Liver (tissue), 9 donors: ENCODE results near the gene NMBR. TPM values are rescaled to one million over a fixed set of nuclear protein-coding genes. Genes with fewer than 3 reads are reported as not detected.

ENCODE experiments used
- DNase-seq: peaks from one replicate; pipeline ENCODE4 v3.0.0-alpha.2; 2017; ENCODE audit warnings: low spot score
- H3K27ac ChIP-seq, 2 donors: one replicate each; pipeline ENCODE4 v1.7.0; 2013; ENCODE audit warnings: inconsistent platforms in 2 of 2, low read length in 2 of 2, control low read depth in 1 of 2, low read depth in 1 of 2, mild to moderate bottlenecking in 1 of 2
- H3K27me3 ChIP-seq, 4 donors: one replicate each; pipeline versions ENCODE4 v1.6.1 to v1.7.0; 2013; ENCODE audit warnings: low read length in 3 of 4, inconsistent platforms in 1 of 4, mild to moderate bottlenecking in 1 of 4, moderate library complexity in 1 of 4; ENCODE audit not compliant: control insufficient read depth in 4 of 4, insufficient read depth in 4 of 4
- H3K36me3 ChIP-seq, 4 donors: one replicate each; pipeline versions ENCODE4 v1.6.1 to v1.7.0; 2013; ENCODE audit warnings: low read length in 3 of 4, mild to moderate bottlenecking in 3 of 4, low read depth in 1 of 4, moderate library complexity in 1 of 4; ENCODE audit not compliant: control insufficient read depth in 4 of 4, insufficient read depth in 3 of 4
- H3K4me1 ChIP-seq, 4 donors: one replicate each; pipeline versions ENCODE4 v1.6.1 to v1.7.0; 2013; ENCODE audit warnings: low read length in 3 of 4, mild to moderate bottlenecking in 3 of 4, moderate library complexity in 1 of 4; ENCODE audit not compliant: control insufficient read depth in 4 of 4, insufficient read depth in 4 of 4
- H3K4me3 ChIP-seq, 3 donors: one replicate each; pipeline versions ENCODE4 v1.6.1 to v1.7.0; 2013; ENCODE audit warnings: low read length in 3 of 3, control low read depth in 1 of 3, low read depth in 1 of 3, mild to moderate bottlenecking in 1 of 3
- H3K9ac ChIP-seq, 2 donors: one replicate each; pipeline ENCODE4 v1.7.0; 2013; ENCODE audit warnings: low read length in 2 of 2, mild to moderate bottlenecking in 2 of 2, moderate library complexity in 2 of 2, control low read depth in 1 of 2, low read depth in 1 of 2
- H3K9me3 ChIP-seq, 4 donors: one replicate each; pipeline versions ENCODE4 v1.6.1 to v1.7.0; 2013; ENCODE audit warnings: low read length in 3 of 4; ENCODE audit not compliant: control insufficient read depth in 4 of 4
- ATF3 ChIP-seq: IDR thresholded peaks from 2 replicates; pipeline ENCODE4 v1.6.1; 2016; ENCODE audit warnings: antibody characterized with exemption
- CTCF ChIP-seq: fragments of 150-350 bp; IDR thresholded peaks from 2 replicates; pipeline ENCODE4 v1.5.1; 2017; ENCODE audit warnings: improper control_type of control experiment, low read depth, low read length; ENCODE audit not compliant: missing input control
- EGR1 ChIP-seq, 2 donors: IDR thresholded peaks; 2 replicates each; pipeline ENCODE4 v1.6.1; 2016 to 2018; ENCODE audit warnings: antibody characterized with exemption in 2 of 2, low read depth in 2 of 2
- FOXA1 ChIP-seq: IDR thresholded peaks from 2 replicates; pipeline ENCODE4 v1.6.1; 2016; ENCODE audit warnings: antibody characterized with exemption
- FOXA2 ChIP-seq: IDR thresholded peaks from 2 replicates; pipeline ENCODE4 v1.6.1; 2016; ENCODE audit warnings: antibody characterized with exemption
- GABPA ChIP-seq, 2 donors: IDR thresholded peaks in 1 of 2; conservative IDR thresholded peaks in 1 of 2; 2 replicates each; pipeline ENCODE4 v1.6.1; 2016; ENCODE audit warnings: antibody characterized with exemption in 2 of 2, mild to moderate bottlenecking in 1 of 2, moderate library complexity in 1 of 2
- HNF4A ChIP-seq, 2 donors: conservative IDR thresholded peaks; 2 replicates each; pipeline ENCODE4 v1.6.1; 2016; ENCODE audit warnings: antibody characterized with exemption in 2 of 2, mild to moderate bottlenecking in 2 of 2
- HNF4G ChIP-seq: IDR thresholded peaks from 2 replicates; pipeline ENCODE4 v1.6.1; 2016; ENCODE audit warnings: antibody characterized with exemption
- JUND ChIP-seq, 2 donors: IDR thresholded peaks; 2 replicates each; pipeline ENCODE4 v1.6.1; 2016; ENCODE audit warnings: antibody characterized with exemption in 2 of 2
- MAX ChIP-seq: IDR thresholded peaks from 2 replicates; pipeline ENCODE4 v1.6.1; 2016; ENCODE audit warnings: antibody characterized with exemption
- NR2F2 ChIP-seq: IDR thresholded peaks from 2 replicates; pipeline ENCODE4 v1.6.1; 2016; ENCODE audit warnings: antibody characterized with exemption
- RAD21 ChIP-seq, 2 donors: IDR thresholded peaks; 2 replicates each; pipeline ENCODE4 v1.6.1; 2016; ENCODE audit warnings: antibody characterized with exemption in 2 of 2, mild to moderate bottlenecking in 2 of 2
- RXRA ChIP-seq, 2 donors: IDR thresholded peaks; 2 replicates each; pipeline ENCODE4 v1.6.1; 2017 to 2018; ENCODE audit warnings: antibody characterized with exemption in 2 of 2, mild to moderate bottlenecking in 1 of 2
- SP1 ChIP-seq: IDR thresholded peaks from 2 replicates; pipeline ENCODE4 v1.6.1; 2018; ENCODE audit warnings: antibody characterized with exemption, mild to moderate bottlenecking
- TAF1 ChIP-seq: conservative IDR thresholded peaks from 2 replicates; pipeline ENCODE4 v1.6.1; 2016; ENCODE audit warnings: antibody characterized with exemption, mild to moderate bottlenecking
- YY1 ChIP-seq: IDR thresholded peaks from 2 replicates; pipeline ENCODE4 v1.6.1; 2016; ENCODE audit warnings: antibody characterized with exemption, mild to moderate bottlenecking
- ZBTB33 ChIP-seq: IDR thresholded peaks from 2 replicates; pipeline ENCODE4 v1.6.1; 2016; ENCODE audit warnings: antibody characterized with exemption
- WGBS: extraction: QIAGEN DNeasy Blood & Tissue Kit; methylation state at CpG from one replicate; pipeline ENCODE4 v1.1.7; 2013; 5-methylcytosine and 5-hydroxymethylcytosine counted together
- polyA plus RNA-seq, 2 donors: library from polyadenylated mRNA; stranded (reverse) in 1 of 2; unstranded in 1 of 2; fragments of 200-250 nt in 1 of 2; fragments of >200 nt in 1 of 2; fragmentation: Nextera tagmentation in 1 of 2; extraction: Ambion mirVana in 1 of 2; gene quantifications; one replicate each; pipeline versions ENCODE4 v1.2.1 to v1.2.3, GENCODE V29; 2013 to 2015
- total RNA-seq, 2 donors: library from RNA; depleted of rRNA; stranded (reverse); fragments of >200 nt; gene quantifications; one replicate each; pipeline ENCODE4 v1.2.3, GENCODE V29; 2014
- donor health status: healthy.
- donor health status: healthy.
- donor health status: healthy.
- donor health status: healthy.
- donor health status: healthy.

The NMBR gene
- total and polyA plus RNA-seq, 4 donors = not detected

GRCh38 chr6:142173980-142174379, 27.1 kb upstream of the NMBR start (continued):
- TF ChIP-seq NR2F2 (no peak), FOXA1 (no peak), RXRA (IDR thresholded peaks at IDR 0.05) (no peak), MAX (no peak), HNF4G (no peak), RAD21 (IDR thresholded peaks at IDR 0.05) (no peak)

GRCh38 chr6:142172758-142173157, 25.8 kb upstream of the NMBR start:
- H3K27me3 ChIP-seq = no peaks in the 10 kb centered on the region
- TF ChIP-seq RXRA (IDR thresholded peaks at IDR 0.05) (no peak), JUND (IDR thresholded peaks at IDR 0.05) (no peak), HNF4A (conservative IDR thresholded peaks at IDR 0.05) (no peak), GABPA (IDR thresholded peaks at IDR 0.05 in 1 of 2, conservative IDR thresholded peaks at IDR 0.05 in 1 of 2) (no peak), RAD21 (IDR thresholded peaks at IDR 0.05) (no peak), NR2F2 (no peak), CTCF (no peak), FOXA1 (no peak)
- no peak overlapping the region for H3K4me3 ChIP-seq
- H3K27ac ChIP-seq = no peak overlapping the region
- peaks cover 1 to 29% (median 20%) of the 10 kb centered on the region in 4 donors for H3K36me3 ChIP-seq
- no peak for DNase-seq
- no peak overlapping the region for H3K9ac ChIP-seq
- peaks cover 0 to 10% (median 5%) of the 10 kb centered on the region in 4 donors for H3K4me1 ChIP-seq
- H3K9me3 ChIP-seq = no peaks in the 10 kb centered on the region

GRCh38 chr6:142171351-142171750, 24.4 kb upstream of the NMBR start:
- no peak for DNase-seq
- Histone ChIP-seq H3K27ac (no peak overlapping the region), H3K36me3 (peaks cover 1 to 34% (median 16%) of the 10 kb centered on the region in 4 donors), H3K4me1 (peaks cover 0 to 10% (median 5%) of the 10 kb centered on the region in 4 donors), H3K4me3 (no peak overlapping the region), H3K27me3 (no peaks in the 10 kb centered on the region), H3K9ac (no peak overlapping the region), H3K9me3 (no peaks in the 10 kb centered on the region)
- TF ChIP-seq HNF4A (conservative IDR thresholded peaks at IDR 0.05) (peak in 1 of 2 donors; percentile 13), FOXA2 (peak; percentile 26), FOXA1 (no peak)

GRCh38 chr6:142167486-142167885, 20.6 kb upstream of the NMBR start:
- no peak overlapping the region for H3K4me3 ChIP-seq
- H3K27me3 ChIP-seq = no peaks in the 10 kb centered on the region
- H3K9me3 ChIP-seq = no peaks in the 10 kb centered on the region
- H3K36me3 ChIP-seq = peaks cover 1 to 14% (median 8%) of the 10 kb centered on the region in 4 donors
- 89% methylated on average over 2 of the region's 2 CpGs for WGBS
- H3K4me1 ChIP-seq = peaks cover 0 to 21% (median 7%) of the 10 kb centered on the region in 4 donors
- no peak for DNase-seq
- H3K9ac ChIP-seq = no peak overlapping the region
- H3K27ac ChIP-seq = no peak overlapping the region
- TF ChIP-seq ZBTB33 (no peak), ATF3 (no peak), EGR1 (IDR thresholded peaks at IDR 0.05; ENCODE audit: low read depth in 2 of 2) (no peak), MAX (no peak), HNF4A (conservative IDR thresholded peaks at IDR 0.05) (no peak), RAD21 (IDR thresholded peaks at IDR 0.05) (no peak), RXRA (IDR thresholded peaks at IDR 0.05) (no peak), CTCF (no peak), TAF1 (no peak), GABPA (IDR thresholded peaks at IDR 0.05 in 1 of 2, conservative IDR thresholded peaks at IDR 0.05 in 1 of 2) (no peak), SP1 (no peak), NR2F2 (no peak), YY1 (no peak), FOXA2 (no peak), JUND (IDR thresholded peaks at IDR 0.05) (no peak)
